HepG2 (cell line): ENCODE data around the gene GRIK2. TPM values are rescaled to one million over a fixed set of nuclear protein-coding genes. Genes with fewer than 3 reads are reported as not detected.
"Not testable (repeated sequence)": the region's sequence is repeated elsewhere in the genome, so short reads cannot be mapped to it uniquely, and the experiment has no call there.

Experiments used
- ATAC-seq: fragments of 200-7000 bp; cut with Tn5 transposase; 3 replicates; pipeline ENCODE4 v1.9.1; 2020; ENCODE audit warnings: mild to moderate bottlenecking, moderate library complexity
- BruUV-seq: library from RNA; stranded (reverse); fragments of 400-500 nt; replicated peaks from 2 replicates; lab custom pipeline; 2021; lab: Mats Ljungman, UMichigan
- CTCF ChIA-PET: fragments of 300-600 bp; formaldehyde crosslinking; extraction: SDS; loops from one replicate; lab custom pipeline; 2021; ENCODE audit warnings: low total read pairs, inconsistent platforms, low intra/inter-chr PET ratio; lab: Yijun Ruan, JAX
- POLR2A ChIA-PET: fragments of 350-600 bp; sonication (Branson Sonifier 250); formaldehyde crosslinking; loops from one replicate; lab custom pipeline; 2020; ENCODE audit warnings: antibody characterized with exemption, inconsistent platforms; lab: Yijun Ruan, JAX
- DNase-seq: peaks from one replicate; pipeline ENCODE4 v3.0.0-alpha.2; 2015; ENCODE audit warnings: low spot score
- FAIRE-seq: peaks from 3 replicates; lab custom pipeline; 2011; peaks lifted over from hg19 to GRCh38; lab: Jason Lieb, UNC
- H2AFZ ChIP-seq: one replicate; pipeline ENCODE4 v1.6.1; 2011; ENCODE audit warnings: low read length, inconsistent platforms
- H3K27ac ChIP-seq: fragments of 300-600 bp; 3 replicates; pipeline ENCODE4 v1.8.0; 2011; ENCODE audit warnings: mixed run types, mild to moderate bottlenecking, mixed read lengths, low read length, inconsistent platforms; ENCODE audit not compliant: insufficient read depth; ENCODE audit errors: extremely low read length
- H3K27me3 ChIP-seq, 2 experiments: fragments of 200-600 bp in 1 of 2; 2 replicates in 1 of 2; 3 replicates in 1 of 2; pipeline versions ENCODE4 v1.6.0 to v1.8.0; 2011; ENCODE audit warnings: low read length in 2 of 2, mild to moderate bottlenecking in 2 of 2, moderate library complexity in 2 of 2, inconsistent platforms in 1 of 2; ENCODE audit not compliant: insufficient read depth in 2 of 2, control insufficient read depth in 1 of 2
- H3K36me3 ChIP-seq, 2 experiments: fragments of 200-600 bp in 1 of 2; replicated peaks in 1 of 2; 2 replicates in 1 of 2; 3 replicates in 1 of 2; pipeline versions ENCODE4 v1.5.1 to v1.8.0; 2011; ENCODE audit warnings: low read length in 2 of 2, inconsistent platforms in 1 of 2; ENCODE audit not compliant: insufficient read depth in 2 of 2, control insufficient read depth in 1 of 2
- H3K4me1 ChIP-seq: 2 replicates; pipeline ENCODE4 v1.5.1; 2012; ENCODE audit warnings: low read length, inconsistent platforms; ENCODE audit not compliant: insufficient read depth
- H3K4me2 ChIP-seq: 2 replicates; pipeline ENCODE4 v1.6.0; 2011; ENCODE audit warnings: low read depth, low read length, inconsistent platforms
- H3K4me3 ChIP-seq, 3 experiments: fragments of 200-600 bp in 1 of 3; sonication (generic), shearing (Covaris generic) in 1 of 3; replicated peaks in 1 of 3; 2 replicates each; pipeline ENCODE4 v1.5.1; 2011 to 2016; ENCODE audit warnings: low read length in 3 of 3, inconsistent platforms in 2 of 3, low read depth in 2 of 3, mild to moderate bottlenecking in 2 of 3, control low read depth in 1 of 3, mixed read lengths in 1 of 3; ENCODE audit not compliant: insufficient read depth in 1 of 3
- H3K79me2 ChIP-seq: one replicate; pipeline ENCODE4 v1.6.1; 2011; ENCODE audit warnings: low read length, inconsistent platforms; ENCODE audit not compliant: insufficient read depth
- H3K9ac ChIP-seq: 2 replicates; pipeline ENCODE4 v1.6.0; 2011; ENCODE audit warnings: mild to moderate bottlenecking, low read depth, low read length, inconsistent platforms; ENCODE audit not compliant: insufficient read depth
- H3K9me3 ChIP-seq: 2 replicates; pipeline ENCODE4 v1.5.1; 2012; ENCODE audit warnings: mild to moderate bottlenecking, low read length
- H4K20me1 ChIP-seq: 2 replicates; pipeline ENCODE4 v1.6.0; 2011; ENCODE audit warnings: inconsistent platforms, mild to moderate bottlenecking, low read length, moderate library complexity; ENCODE audit not compliant: insufficient read depth
- IRF1 ChIP-seq: sonication (generic); formaldehyde crosslinking; IDR thresholded peaks from 2 replicates; pipeline ENCODE4 v1.4.0; 2020; ENCODE audit warnings: low read depth, mild to moderate bottlenecking, missing genetic modification reagents
- WGBS: methylation state at CpG from one replicate; pipeline ENCODE4 v1.1.6; 2017; ENCODE audit warnings: low lambda C conversion rate; 5-methylcytosine and 5-hydroxymethylcytosine counted together
- in situ Hi-C: cut with HindIII; loops from 2 replicates; pipeline ENCODE4 v1.10.0; 2017; ENCODE audit warnings: low pct_unique_long_range_greater_than_20kb; ENCODE audit not compliant: extremely low pct_ligation_motif_present
- intact Hi-C: fragments of 100-400 bp; cut with micrococcal nuclease; formaldehyde crosslinking; loops from one replicate; pipeline ENCODE4 v1.10.0; 2022; ENCODE audit not compliant: unreplicated experiment
- polyA plus RNA-seq, 8 experiments: library from polyadenylated mRNA; depleted of rRNA in 3 of 8; stranded (reverse) in 7 of 8; unstranded in 1 of 8; fragments of >200 nt; fragmentation: Illumina TruSeq in 4 of 8; extraction: Trizol in 4 of 8; gene quantifications; 2 replicates each; pipeline versions ENCODE4 v1.2.1 to v1.2.3, GENCODE V29; 2011 to 2016; ENCODE audit warnings: low read depth in 4 of 8, missing spikeins in 1 of 8, mixed read lengths in 1 of 8; ENCODE audit not compliant: insufficient read depth in 1 of 8
- total RNA-seq, 5 experiments: library from RNA; depleted of rRNA; stranded (reverse); fragments of >200 nt; fragmentation: Illumina TruSeq; extraction: Trizol; gene quantifications; 2 replicates each; pipeline ENCODE4 v1.2.3, GENCODE V29; 2016; ENCODE audit warnings: low read depth in 1 of 5
- TF ChIP-seq, protein P1 (sequence below): IDR thresholded peaks from 2 replicates; pipeline ENCODE4 v1.6.1; 2012; ENCODE audit warnings: low read length, improper control_type of control experiment

The GRIK2 gene
- total and polyA plus RNA-seq, 2 of the 13 experiments (the other 11 are each of a cell fraction or from before 2014, with no cell fraction given): not detected

GRCh38 chr6:101348816-101349215 is 44.7 kb upstream of the GRIK2 start (continued):
- TF ChIP-seq, protein P1, sequence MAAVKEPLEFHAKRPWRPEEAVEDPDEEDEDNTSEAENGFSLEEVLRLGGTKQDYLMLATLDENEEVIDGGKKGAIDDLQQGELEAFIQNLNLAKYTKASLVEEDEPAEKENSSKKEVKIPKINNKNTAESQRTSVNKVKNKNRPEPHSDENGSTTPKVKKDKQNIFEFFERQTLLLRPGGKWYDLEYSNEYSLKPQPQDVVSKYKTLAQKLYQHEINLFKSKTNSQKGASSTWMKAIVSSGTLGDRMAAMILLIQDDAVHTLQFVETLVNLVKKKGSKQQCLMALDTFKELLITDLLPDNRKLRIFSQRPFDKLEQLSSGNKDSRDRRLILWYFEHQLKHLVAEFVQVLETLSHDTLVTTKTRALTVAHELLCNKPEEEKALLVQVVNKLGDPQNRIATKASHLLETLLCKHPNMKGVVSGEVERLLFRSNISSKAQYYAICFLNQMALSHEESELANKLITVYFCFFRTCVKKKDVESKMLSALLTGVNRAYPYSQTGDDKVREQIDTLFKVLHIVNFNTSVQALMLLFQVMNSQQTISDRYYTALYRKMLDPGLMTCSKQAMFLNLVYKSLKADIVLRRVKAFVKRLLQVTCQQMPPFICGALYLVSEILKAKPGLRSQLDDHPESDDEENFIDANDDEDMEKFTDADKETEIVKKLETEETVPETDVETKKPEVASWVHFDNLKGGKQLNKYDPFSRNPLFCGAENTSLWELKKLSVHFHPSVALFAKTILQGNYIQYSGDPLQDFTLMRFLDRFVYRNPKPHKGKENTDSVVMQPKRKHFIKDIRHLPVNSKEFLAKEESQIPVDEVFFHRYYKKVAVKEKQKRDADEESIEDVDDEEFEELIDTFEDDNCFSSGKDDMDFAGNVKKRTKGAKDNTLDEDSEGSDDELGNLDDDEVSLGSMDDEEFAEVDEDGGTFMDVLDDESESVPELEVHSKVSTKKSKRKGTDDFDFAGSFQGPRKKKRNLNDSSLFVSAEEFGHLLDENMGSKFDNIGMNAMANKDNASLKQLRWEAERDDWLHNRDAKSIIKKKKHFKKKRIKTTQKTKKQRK: no peak
- no peak for TF ChIP-seq IRF1 (CRISPR knock-in tag)
- TF ChIP-seq, all 625 proteins: peak for 0

DNA sequence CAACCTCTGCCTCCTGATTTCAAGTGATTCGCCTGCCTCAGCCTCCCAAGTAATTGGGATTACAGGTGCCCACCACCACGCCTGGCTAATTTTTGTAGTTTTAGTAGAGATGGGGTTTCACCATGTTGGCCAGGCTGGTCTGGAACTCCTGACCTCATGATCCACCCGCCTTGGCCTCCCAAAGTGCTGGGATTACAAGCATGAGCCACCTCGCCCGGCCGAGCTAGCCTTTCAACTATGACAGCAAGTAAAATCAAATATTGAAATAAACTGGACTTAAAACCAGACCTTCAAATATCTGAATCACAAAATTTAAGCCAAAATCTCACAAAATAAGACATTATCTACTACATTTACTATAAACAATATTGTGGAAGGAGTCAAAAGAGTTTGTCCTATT is 42.9 kb upstream of the GRIK2 start:
- H3K4me3 ChIP-seq, FAIRE-seq, H3K9me3 ChIP-seq, H3K36me3 ChIP-seq, intact Hi-C loops, POLR2A ChIA-PET, H3K79me2 ChIP-seq, BruUV-seq, H3K4me1 ChIP-seq, H2AFZ ChIP-seq, CTCF ChIA-PET, ATAC-seq, H3K9ac ChIP-seq, in situ Hi-C loops, H4K20me1 ChIP-seq, H3K4me2 ChIP-seq, H3K27me3 ChIP-seq, DNase-seq, H3K27ac ChIP-seq: not testable (repeated sequence)
- WGBS: 12% methylated on average over 6 of the region's 6 CpGs
